Hepatocyte (in vitro differentiated cells): ENCODE measurements around the gene HSPBP1. TPM values are rescaled to one million over a fixed set of nuclear protein-coding genes. Genes with fewer than 3 reads are reported as not detected.

Experiments
- DNase-seq: peaks from one replicate; pipeline ENCODE4 v3.0.0-alpha.2; 2016; ENCODE audit warnings: low spot score
- H2AFZ ChIP-seq: fragments of 200-600 bp; sonication (generic); 2 replicates; pipeline ENCODE4 v1.6.0; 2016; ENCODE audit warnings: antibody characterized with exemption, mild to moderate bottlenecking
- H3K27ac ChIP-seq: fragments of 200-600 bp; sonication (generic); 2 replicates; pipeline ENCODE4 v1.5.1; 2016; ENCODE audit warnings: mild to moderate bottlenecking
- H3K27me3 ChIP-seq: fragments of 200-600 bp; sonication (generic); 2 replicates; pipeline ENCODE4 v1.6.1; 2016
- H3K36me3 ChIP-seq: fragments of 200-600 bp; sonication (generic); replicated peaks from 2 replicates; pipeline ENCODE4 v1.5.1; 2016; ENCODE audit warnings: low read depth; ENCODE audit not compliant: insufficient read depth
- H3K4me1 ChIP-seq: fragments of 200-600 bp; sonication (generic); 2 replicates; pipeline ENCODE4 v1.5.1; 2016; ENCODE audit warnings: mild to moderate bottlenecking, moderate library complexity; ENCODE audit not compliant: insufficient read depth
- H3K4me2 ChIP-seq: fragments of 200-600 bp; sonication (generic); 2 replicates; pipeline ENCODE4 v1.6.0; 2016
- H3K4me3 ChIP-seq: fragments of 200-600 bp; sonication (generic); 2 replicates; pipeline ENCODE4 v1.5.1; 2016; ENCODE audit warnings: mild to moderate bottlenecking
- H3K79me2 ChIP-seq: fragments of 200-600 bp; sonication (generic); 2 replicates; pipeline ENCODE4 v1.6.0; 2017; ENCODE audit warnings: mild to moderate bottlenecking
- H3K9me2 ChIP-seq: fragments of 200-600 bp; sonication (generic); replicated peaks from 2 replicates; pipeline ENCODE4 v1.6.0; 2017; ENCODE audit warnings: mild to moderate bottlenecking; ENCODE audit not compliant: insufficient read depth
- H3K9me3 ChIP-seq: fragments of 200-600 bp; sonication (generic); 2 replicates; pipeline ENCODE4 v1.5.1; 2016; ENCODE audit warnings: low read depth, mild to moderate bottlenecking
- H4K20me1 ChIP-seq: fragments of 200-600 bp; sonication (generic); 2 replicates; pipeline ENCODE4 v1.6.0; 2016; ENCODE audit warnings: mild to moderate bottlenecking; ENCODE audit not compliant: insufficient read depth, poor library complexity, severe bottlenecking
- CTCF ChIP-seq: fragments of 200-600 bp; sonication (generic); IDR thresholded peaks from 2 replicates; pipeline ENCODE4 v1.5.1; 2016; ENCODE audit warnings: antibody characterized with exemption, mild to moderate bottlenecking; ENCODE audit not compliant: poor library complexity
- EZH2 ChIP-seq: fragments of 200-600 bp; sonication (generic); IDR thresholded peaks from 2 replicates; pipeline ENCODE4 v1.6.1; 2016; ENCODE audit warnings: antibody characterized with exemption, mild to moderate bottlenecking, borderline replicate concordance
- EZH2phosphoT487 ChIP-seq: fragments of 200-600 bp; sonication (generic); IDR thresholded peaks from one replicate; pipeline ENCODE4 v1.6.1; 2018; ENCODE audit warnings: antibody characterized with exemption, mild to moderate bottlenecking, low read depth, moderate library complexity; ENCODE audit not compliant: unreplicated experiment, severe bottlenecking
- WGBS: methylation state at CpG from one replicate; pipeline ENCODE4 v1.1.6; 2016; ENCODE audit warnings: low lambda C conversion rate; ENCODE audit errors: missing lambda C conversion rate; 5-methylcytosine and 5-hydroxymethylcytosine counted together
- polyA plus RNA-seq: library from polyadenylated mRNA; unstranded; fragments of >200 nt; fragmentation: Nextera tagmentation; extraction: Ambion mirVana; gene quantifications from 2 replicates; pipeline ENCODE4 v1.2.1, GENCODE V29; 2016
- total RNA-seq: library from RNA; depleted of rRNA; stranded (reverse); fragments of >200 nt; gene quantifications from 2 replicates; pipeline ENCODE4 v1.2.3, GENCODE V29; 2014

HSPBP1 gene
- total and polyA plus RNA-seq, 2 experiments from 2014 or later: 31.5 to 52.2 TPM

DNA sequence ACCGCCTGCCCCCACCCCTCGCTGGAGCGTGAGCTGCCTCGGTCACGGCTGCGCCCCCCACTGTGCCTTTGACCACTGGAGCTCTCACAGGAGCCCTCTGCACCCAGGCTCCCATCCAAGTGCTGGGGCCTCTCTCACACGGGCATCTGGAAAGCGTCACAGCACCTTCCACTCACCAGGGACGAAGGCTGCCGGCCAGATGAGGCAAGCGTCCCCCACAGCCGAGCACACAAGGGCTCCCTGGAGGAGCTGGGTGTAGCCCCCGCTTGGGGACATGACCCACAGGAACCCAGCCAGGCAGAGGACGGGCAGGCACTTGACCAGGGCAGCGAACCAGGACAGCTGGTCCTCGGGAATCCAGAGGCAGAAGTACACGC is 51.9 kb downstream of the HSPBP1 start:
- TF ChIP-seq EZH2phosphoT487 (no peak), CTCF (no peak), EZH2 (no peak)
- Histone ChIP-seq H3K79me2 (peaks cover 21% of the 10 kb centered on the region), H3K4me2 (peak overlapping the region; percentile 82), H3K4me3 (no peak overlapping the region), H3K36me3 (no peaks in the 10 kb centered on the region), H4K20me1 (no peaks in the 10 kb centered on the region), H3K9me2 (no peaks in the 10 kb centered on the region), H2AFZ (no peak overlapping the region), H3K27ac (peak overlapping the region; percentile 97), H3K4me1 (peaks cover 19% of the 10 kb centered on the region), H3K9me3 (no peaks in the 10 kb centered on the region), H3K27me3 (no peaks in the 10 kb centered on the region)
- DNase-seq: peak; percentile 41
- 42% methylated on average over 17 of the region's 17 CpGs for WGBS

DNA sequence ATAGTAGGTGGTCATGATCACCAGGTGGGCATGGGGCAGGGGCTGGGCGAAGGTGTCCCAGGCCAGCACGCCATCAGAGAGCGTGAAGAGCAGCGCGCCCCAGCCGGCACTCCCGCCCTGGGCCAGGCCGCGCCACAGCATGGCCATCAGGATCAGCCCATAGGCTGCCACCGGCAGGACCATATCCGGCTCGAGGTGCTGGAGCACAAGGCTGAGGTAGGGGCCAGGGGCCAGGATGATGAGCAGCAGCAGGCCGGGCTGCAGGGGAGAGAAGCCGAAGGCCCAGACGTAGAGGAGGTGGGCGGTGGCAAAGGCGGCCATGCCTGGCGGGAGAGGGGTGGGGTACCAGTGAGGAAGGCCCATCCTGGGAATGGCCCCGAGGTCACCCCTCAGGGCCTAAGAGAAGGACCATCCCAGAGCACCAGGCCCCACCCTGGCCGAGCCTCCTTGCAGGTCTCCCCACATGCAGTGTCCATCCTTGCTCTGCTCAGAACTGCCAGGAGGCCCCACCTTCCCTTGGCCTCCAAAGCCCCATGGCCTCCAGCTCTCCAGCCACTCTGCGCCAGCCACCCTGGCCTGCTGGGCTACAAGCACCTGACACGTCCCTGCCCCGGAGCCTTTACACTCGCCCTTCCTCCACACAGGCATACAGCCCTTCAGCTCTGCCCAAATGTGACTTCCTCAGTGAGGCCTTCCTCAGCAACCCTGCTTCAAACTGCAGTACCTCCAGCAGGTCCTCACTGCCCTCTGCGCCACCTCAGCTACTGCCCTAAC is 52.5 kb downstream of the HSPBP1 start:
- no peak for DNase-seq
- no peaks in the 10 kb centered on the region for H4K20me1 ChIP-seq
- no peaks in the 10 kb centered on the region for H3K27me3 ChIP-seq
- H3K9me2 ChIP-seq: no peaks in the 10 kb centered on the region
- no peak overlapping the region for H2AFZ ChIP-seq
- H3K4me2 ChIP-seq: peak overlapping the region; percentile 82
- no peaks in the 10 kb centered on the region for H3K9me3 ChIP-seq
- peaks cover 19% of the 10 kb centered on the region for H3K4me1 ChIP-seq
- no peak overlapping the region for H3K4me3 ChIP-seq
- TF ChIP-seq EZH2phosphoT487 (no peak), EZH2 (no peak), CTCF (no peak)
- H3K79me2 ChIP-seq: peaks cover 21% of the 10 kb centered on the region
- H3K27ac ChIP-seq: peak overlapping the region; percentile 97
- WGBS: 90% methylated on average over 21 of the region's 25 CpGs
- no peaks in the 10 kb centered on the region for H3K36me3 ChIP-seq

DNA sequence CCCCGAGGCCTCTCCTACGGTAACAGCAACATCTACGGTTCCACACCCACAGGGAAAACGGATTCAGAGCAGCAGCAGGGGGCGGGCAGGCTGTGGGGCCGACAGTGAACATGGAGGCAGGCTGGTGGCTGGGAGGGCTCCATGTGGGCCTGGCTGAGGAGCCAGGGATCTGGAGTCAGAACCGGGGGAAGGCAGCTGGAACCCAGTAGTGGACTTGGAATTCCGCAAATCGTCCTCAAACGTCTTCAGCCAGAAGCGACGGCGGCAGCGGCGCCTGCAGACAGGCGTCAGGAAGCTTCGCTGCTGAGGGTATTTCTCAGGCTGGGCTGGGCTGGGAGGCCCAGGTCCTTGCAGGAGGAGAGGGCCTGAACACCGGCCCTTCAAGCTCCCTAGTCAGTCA is 53.1 kb downstream of the HSPBP1 start:
- no peak for TF ChIP-seq EZH2
- no peak for TF ChIP-seq CTCF
- TF ChIP-seq EZH2phosphoT487: no peak
- Histone ChIP-seq H3K27me3 (no peaks in the 10 kb centered on the region), H3K79me2 (peaks cover 21% of the 10 kb centered on the region), H3K27ac (no peak overlapping the region), H3K4me3 (no peak overlapping the region), H3K4me1 (peaks cover 19% of the 10 kb centered on the region), H3K36me3 (no peaks in the 10 kb centered on the region), H3K4me2 (peak overlapping the region; percentile 82), H3K9me2 (no peaks in the 10 kb centered on the region), H3K9me3 (no peaks in the 10 kb centered on the region), H2AFZ (no peak overlapping the region), H4K20me1 (no peaks in the 10 kb centered on the region)
- DNase-seq: no peak
- WGBS: 88% methylated on average over 13 of the region's 18 CpGs
